Body of pancreas (tissue), 4 donors: ENCODE measurements around the gene MBD3L4.
"Not testable (repeated sequence)": the region's sequence is repeated elsewhere in the genome, so short reads cannot be mapped to it uniquely, and the experiment has no call there.

Experiments used
- POLR2A ChIP-seq, 3 donors: fragments of 450-650 bp; IDR thresholded peaks; one replicate each; pipeline ENCODE4 v1.6.1; 2016; ENCODE audit warnings: antibody characterized with exemption in 3 of 3, mild to moderate bottlenecking in 2 of 3
- TF ChIP-seq, protein P1 (sequence below), 7 experiments: fragments of 450-650 bp in 4 of 7; fragments of 200-600 bp in 3 of 7; sonication (generic) in 3 of 7; IDR thresholded peaks; one replicate each; pipeline ENCODE4 v1.5.1; 2016 to 2019; ENCODE audit warnings: antibody characterized with exemption in 7 of 7

DNA sequence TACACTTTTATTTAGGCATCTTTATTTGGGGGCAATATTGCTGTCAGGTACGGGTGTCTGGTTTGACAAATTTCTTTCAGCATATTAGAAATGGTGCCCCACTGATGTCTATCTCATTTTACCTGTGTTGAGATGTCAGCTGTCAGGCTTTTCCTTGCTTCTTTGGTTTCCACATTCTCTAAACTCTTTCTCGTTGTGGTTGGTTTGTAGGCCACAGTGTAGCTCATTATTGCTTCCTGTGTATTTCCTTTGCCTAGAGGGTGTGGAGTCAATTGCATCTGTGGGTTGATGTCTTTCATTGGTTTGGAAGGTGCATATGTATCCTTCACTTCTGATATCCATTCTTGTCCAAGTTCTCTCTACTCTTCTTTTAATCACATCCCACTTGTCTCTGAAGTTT is 20.0 kb upstream of the MBD3L4 start:
- TF ChIP-seq POLR2A (IDR thresholded peaks at IDR 0.05): not testable (repeated sequence)
- TF ChIP-seq, protein P1, sequence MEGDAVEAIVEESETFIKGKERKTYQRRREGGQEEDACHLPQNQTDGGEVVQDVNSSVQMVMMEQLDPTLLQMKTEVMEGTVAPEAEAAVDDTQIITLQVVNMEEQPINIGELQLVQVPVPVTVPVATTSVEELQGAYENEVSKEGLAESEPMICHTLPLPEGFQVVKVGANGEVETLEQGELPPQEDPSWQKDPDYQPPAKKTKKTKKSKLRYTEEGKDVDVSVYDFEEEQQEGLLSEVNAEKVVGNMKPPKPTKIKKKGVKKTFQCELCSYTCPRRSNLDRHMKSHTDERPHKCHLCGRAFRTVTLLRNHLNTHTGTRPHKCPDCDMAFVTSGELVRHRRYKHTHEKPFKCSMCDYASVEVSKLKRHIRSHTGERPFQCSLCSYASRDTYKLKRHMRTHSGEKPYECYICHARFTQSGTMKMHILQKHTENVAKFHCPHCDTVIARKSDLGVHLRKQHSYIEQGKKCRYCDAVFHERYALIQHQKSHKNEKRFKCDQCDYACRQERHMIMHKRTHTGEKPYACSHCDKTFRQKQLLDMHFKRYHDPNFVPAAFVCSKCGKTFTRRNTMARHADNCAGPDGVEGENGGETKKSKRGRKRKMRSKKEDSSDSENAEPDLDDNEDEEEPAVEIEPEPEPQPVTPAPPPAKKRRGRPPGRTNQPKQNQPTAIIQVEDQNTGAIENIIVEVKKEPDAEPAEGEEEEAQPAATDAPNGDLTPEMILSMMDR (IDR thresholded peaks at IDR 0.05): not testable (repeated sequence)
